ENCODE data around the gene HSPA4. TPM values are rescaled to one million over a fixed set of nuclear protein-coding genes. Genes with fewer than 3 reads are reported as not detected.

Gene HSPA4
- total RNA-seq, 4 donors from 2014 or later: 34.3 to 64.2 (median 41.3) TPM

- TF ChIP-seq, protein P1, sequence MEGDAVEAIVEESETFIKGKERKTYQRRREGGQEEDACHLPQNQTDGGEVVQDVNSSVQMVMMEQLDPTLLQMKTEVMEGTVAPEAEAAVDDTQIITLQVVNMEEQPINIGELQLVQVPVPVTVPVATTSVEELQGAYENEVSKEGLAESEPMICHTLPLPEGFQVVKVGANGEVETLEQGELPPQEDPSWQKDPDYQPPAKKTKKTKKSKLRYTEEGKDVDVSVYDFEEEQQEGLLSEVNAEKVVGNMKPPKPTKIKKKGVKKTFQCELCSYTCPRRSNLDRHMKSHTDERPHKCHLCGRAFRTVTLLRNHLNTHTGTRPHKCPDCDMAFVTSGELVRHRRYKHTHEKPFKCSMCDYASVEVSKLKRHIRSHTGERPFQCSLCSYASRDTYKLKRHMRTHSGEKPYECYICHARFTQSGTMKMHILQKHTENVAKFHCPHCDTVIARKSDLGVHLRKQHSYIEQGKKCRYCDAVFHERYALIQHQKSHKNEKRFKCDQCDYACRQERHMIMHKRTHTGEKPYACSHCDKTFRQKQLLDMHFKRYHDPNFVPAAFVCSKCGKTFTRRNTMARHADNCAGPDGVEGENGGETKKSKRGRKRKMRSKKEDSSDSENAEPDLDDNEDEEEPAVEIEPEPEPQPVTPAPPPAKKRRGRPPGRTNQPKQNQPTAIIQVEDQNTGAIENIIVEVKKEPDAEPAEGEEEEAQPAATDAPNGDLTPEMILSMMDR (IDR thresholded peaks at IDR 0.05; ENCODE audit: low read depth): no peak
These were observed 58.9 kb downstream of the HSPA4 start for GRCh38 chr5:133110709-133111108.

DNA sequence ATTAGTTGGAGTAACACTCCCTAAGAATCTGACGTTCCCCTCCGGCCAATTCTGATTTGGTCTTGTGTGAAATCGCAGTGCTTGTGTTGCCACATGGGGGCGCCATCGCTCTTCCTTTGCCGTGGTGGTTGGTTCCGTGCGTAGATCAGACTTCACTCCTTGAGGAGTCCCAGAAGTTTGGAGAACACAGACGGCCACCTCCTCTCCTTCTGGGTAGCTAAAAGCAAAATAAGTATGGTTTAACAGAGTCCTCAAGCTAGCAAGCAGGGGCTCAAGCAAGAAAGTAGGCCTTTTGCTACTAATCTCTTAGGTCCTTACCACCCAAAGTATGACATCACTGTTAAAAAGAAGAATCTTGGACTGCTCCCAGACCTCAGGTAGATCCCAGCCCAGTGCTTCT, 59.5 kb downstream of the HSPA4 start:
- TF ChIP-seq, protein P1 (IDR thresholded peaks at IDR 0.05; ENCODE audit: low read depth): no peak

DNA sequence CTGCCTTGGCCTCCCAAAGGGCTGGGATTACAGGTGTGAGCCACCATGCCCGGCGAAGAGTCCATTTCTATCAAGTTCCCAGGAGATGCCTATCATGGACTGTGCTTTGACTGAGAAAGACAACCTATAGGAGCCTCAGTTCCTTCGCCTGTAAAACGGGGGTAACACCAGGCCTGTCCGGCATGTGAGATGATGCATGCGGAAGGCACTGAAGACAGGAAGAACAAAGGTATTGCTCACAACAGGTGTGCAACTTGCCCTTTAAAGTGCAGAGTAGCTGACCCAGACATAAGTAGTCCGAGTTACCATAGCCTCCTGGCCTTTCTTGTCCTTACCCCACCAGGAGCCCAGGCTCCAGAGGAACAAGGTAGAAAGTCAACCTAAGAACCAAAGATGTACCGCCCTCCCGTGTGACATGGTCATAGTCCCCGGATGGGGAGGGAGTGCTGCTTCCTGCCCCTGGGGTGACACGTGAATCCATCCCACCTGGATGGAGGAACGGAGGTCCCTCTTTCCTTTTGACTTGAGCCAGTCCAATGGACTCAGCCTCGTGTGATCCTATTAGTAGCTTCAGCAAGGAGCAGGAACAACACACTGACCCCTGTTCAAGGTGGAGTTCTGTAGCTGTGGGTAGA, 60.3 kb downstream of the HSPA4 start:
- TF ChIP-seq, protein P1 (IDR thresholded peaks at IDR 0.05; ENCODE audit: low read depth): no peak

DNA sequence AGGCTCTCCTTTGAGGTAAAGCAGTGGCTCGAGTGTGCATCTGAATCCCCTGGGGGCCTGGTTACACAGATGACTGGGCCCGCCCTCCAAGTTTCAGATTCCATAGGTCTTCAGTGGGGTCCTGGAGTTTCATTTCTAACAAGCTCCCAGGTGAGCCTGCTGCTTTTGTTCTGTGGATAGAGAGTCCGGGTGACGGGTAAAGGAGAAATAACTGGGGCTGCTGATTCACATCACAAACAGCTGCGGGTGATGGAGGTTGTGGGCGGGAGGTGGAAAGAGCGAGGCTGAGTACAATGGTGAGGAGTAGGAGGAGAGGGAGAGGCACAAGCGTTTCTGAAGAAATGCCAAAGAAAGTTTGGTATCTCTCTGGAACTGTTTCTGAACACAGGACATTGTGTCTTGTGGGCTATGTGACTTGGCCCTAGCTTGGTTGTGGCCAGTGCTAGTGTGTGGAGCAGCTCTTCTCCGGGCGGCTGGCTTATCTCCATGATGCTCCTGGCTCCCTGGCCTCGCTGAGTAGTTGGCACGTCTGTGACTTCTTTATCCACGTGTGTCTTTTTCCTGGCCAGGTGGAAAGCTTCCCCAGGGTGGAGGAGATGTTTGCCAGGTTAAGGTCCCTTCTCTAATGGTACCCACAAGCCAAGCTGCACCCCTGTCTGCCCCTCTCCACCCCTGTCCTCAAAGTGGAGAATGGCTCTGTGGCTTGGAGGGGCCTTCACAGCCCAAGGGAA, 61.7 kb downstream of the HSPA4 start:
- TF ChIP-seq, protein P1 (IDR thresholded peaks at IDR 0.05; ENCODE audit: low read depth): no peak

DNA sequence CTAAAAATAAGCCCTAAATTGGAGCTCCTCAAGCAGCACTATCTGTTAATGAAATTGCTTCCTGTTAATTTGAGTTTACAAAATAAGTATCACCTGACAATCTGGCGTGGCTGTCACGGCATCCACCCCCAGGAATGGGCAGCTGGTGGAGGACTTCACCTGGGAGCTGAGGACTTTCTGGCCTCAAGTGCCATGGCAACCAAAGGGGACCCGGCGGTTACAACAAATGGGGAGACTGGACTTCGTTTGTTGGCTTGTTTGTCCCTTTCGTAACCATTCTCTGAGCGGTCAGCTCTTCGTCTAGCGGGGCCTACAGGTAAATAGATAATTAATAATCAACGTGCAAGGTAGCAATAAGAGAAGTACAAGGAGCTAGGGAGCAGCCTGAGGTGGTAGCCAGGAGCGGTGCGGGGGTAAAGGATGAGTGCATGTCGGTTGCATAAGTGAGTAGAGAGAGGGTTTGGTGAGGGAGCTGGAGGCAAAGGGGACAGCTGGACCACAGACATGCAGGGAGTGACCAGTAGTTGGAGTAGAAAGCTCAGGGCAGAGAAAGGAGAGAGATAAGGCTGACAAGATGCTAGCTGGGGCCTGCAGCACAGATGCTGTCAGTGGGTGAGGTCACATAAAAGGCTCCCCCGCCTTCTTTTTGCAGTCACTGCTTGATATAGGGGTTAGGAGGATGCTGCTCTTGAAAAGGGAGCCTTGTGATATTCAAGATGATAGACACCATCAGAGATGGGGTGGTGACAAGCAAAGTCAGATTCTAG, 62.5 kb downstream of the HSPA4 start:
- TF ChIP-seq, protein P1 (IDR thresholded peaks at IDR 0.05; ENCODE audit: low read depth): no peak

- TF ChIP-seq, protein P1 (IDR thresholded peaks at IDR 0.05; ENCODE audit: low read depth): no peak
These were observed 63.1 kb downstream of the HSPA4 start for GRCh38 chr5:133114933-133115310.

DNA sequence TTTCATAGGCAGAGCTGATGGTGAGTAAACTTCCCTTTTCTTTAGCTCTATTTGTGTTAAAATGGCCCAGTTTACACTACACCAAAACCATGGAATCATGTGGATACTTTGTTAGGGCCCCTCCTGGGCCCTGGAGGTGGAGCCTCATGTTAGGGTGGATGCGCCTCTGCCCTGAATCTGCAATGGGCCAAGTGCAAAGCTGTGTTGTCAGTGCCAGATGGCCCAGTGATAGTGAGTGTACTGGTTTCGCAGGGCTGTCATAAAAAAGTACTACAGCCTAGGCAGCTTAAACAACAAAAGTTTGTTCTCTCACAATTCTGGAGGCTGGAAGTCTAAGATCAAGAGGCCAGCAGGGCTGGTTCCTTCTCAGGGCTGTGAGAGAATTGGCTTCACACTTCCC, 64.8 kb downstream of the HSPA4 start:
- TF ChIP-seq, protein P1 (IDR thresholded peaks at IDR 0.05; ENCODE audit: low read depth): no peak

Data from subcutaneous adipose tissue (tissue), 4 donors.